Nephron (organoid): ENCODE measurements around the gene ACSS1.

ENCODE experiments used
- H3K27ac Mint-ChIP-seq, 3 experiments: 2 replicates each; pipeline ENCODE4 v1.8.0; 2020; ENCODE audit warnings: mixed read lengths in 3 of 3, mild to moderate bottlenecking in 2 of 3, moderate library complexity in 1 of 3
- H3K27me3 Mint-ChIP-seq: 2 replicates; pipeline ENCODE4 v1.8.0; 2021; ENCODE audit warnings: low read depth, mild to moderate bottlenecking, moderate library complexity, mixed read lengths
- H3K36me3 Mint-ChIP-seq: 2 replicates; pipeline ENCODE4 v1.8.0; 2020; ENCODE audit warnings: low read depth, mixed read lengths
- H3K4me1 Mint-ChIP-seq: 2 replicates; pipeline ENCODE4 v1.8.0; 2020; ENCODE audit warnings: mixed read lengths
- H3K4me3 Mint-ChIP-seq, 3 experiments: 2 replicates each; pipeline ENCODE4 v1.8.0; 2020; ENCODE audit warnings: mild to moderate bottlenecking in 3 of 3, mixed read lengths in 3 of 3, moderate library complexity in 2 of 3
- H3K9me3 Mint-ChIP-seq: 2 replicates; pipeline ENCODE4 v1.8.0; 2020; ENCODE audit warnings: mixed read lengths
- TF ChIP-seq, protein P1 (sequence below), 3 experiments: fragments of 200-600 bp; sonication (generic); IDR thresholded peaks; one replicate each; pipeline ENCODE4 v1.5.0; 2021; ENCODE audit warnings: antibody characterized with exemption in 3 of 3; ENCODE audit not compliant: unreplicated experiment in 3 of 3

ACSS1 gene

DNA sequence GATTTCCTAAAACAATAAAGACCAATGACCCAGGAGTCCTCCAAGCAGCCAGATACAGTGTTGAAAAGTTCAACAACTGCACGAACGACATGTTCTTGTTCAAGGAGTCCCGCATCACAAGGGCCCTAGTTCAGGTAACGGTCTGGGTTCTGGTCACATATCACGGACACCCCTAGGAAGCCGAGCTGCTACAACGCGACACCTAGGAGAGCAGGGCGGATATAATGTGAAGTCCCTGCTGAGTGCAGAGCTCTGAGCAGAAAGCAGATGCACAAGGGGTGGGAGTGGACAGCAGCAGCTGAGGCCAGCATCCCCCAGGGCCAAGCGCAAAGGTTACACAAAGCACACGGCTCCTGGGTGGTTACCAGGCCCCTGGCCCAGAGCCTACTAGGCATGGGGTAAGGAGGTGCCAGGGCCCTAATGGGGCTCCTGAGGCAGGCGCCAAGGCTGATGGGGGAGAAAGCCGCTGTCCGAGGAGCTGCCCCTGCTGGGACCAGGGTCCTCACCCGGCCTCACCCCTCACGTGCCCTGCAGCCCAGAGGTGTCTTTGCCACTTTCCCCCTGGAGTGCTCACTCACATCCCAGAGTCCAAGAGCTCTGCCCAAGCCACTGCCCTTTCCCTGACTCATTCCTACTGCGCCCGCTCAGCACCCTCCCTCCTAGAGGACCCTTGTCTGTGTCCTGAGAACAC lies 100.5 kb downstream of the ACSS1 start:
- H3K4me3 Mint-ChIP-seq = no peak overlapping the region
- no peaks in the 10 kb centered on the region for H3K9me3 Mint-ChIP-seq
- no peaks in the 10 kb centered on the region for H3K27me3 Mint-ChIP-seq
- no peak overlapping the region for H3K27ac Mint-ChIP-seq
- TF ChIP-seq, protein P1, sequence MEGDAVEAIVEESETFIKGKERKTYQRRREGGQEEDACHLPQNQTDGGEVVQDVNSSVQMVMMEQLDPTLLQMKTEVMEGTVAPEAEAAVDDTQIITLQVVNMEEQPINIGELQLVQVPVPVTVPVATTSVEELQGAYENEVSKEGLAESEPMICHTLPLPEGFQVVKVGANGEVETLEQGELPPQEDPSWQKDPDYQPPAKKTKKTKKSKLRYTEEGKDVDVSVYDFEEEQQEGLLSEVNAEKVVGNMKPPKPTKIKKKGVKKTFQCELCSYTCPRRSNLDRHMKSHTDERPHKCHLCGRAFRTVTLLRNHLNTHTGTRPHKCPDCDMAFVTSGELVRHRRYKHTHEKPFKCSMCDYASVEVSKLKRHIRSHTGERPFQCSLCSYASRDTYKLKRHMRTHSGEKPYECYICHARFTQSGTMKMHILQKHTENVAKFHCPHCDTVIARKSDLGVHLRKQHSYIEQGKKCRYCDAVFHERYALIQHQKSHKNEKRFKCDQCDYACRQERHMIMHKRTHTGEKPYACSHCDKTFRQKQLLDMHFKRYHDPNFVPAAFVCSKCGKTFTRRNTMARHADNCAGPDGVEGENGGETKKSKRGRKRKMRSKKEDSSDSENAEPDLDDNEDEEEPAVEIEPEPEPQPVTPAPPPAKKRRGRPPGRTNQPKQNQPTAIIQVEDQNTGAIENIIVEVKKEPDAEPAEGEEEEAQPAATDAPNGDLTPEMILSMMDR (IDR thresholded peaks at IDR 0.05; ENCODE audit: unreplicated experiment in 3 of 3) = no peak
- H3K36me3 Mint-ChIP-seq = peaks cover 10% of the 10 kb centered on the region
- peaks cover 3% of the 10 kb centered on the region for H3K4me1 Mint-ChIP-seq
